ENCODE measurements around the gene ISG15. TPM values are rescaled to one million over a fixed set of nuclear protein-coding genes. Genes with fewer than 3 reads are reported as not detected.

ISG15 gene
- 103 and 148 TPM in 2 replicates for total RNA-seq
- polyA plus RNA-seq (2012), result 62.8 TPM

- peak; percentile 90 for DNase-seq (ENCODE audit: low read depth)
These were observed at the start of gene ISG15 for GRCh38 chr1:1013105-1013921. TSS of gene ISG15 (plus strand) at chr1:1013497. CDS start at chr1:1013574, 77 bp downstream.

GRCh38 chr1:963746-964525 lies 49.4 kb upstream of the ISG15 start:
- DNase-seq (ENCODE audit: low read depth), result no peak

GRCh38 chr1:964691-965525 lies 48.4 kb upstream of the ISG15 start:
- DNase-seq (ENCODE audit: low read depth), result no peak

- no peak for DNase-seq (ENCODE audit: low read depth)
These were observed 47.7 kb upstream of the ISG15 start for GRCh38 chr1:965526-966134.

- no peak for DNase-seq (ENCODE audit: low read depth)
These were observed 47.1 kb upstream of the ISG15 start, which contains the start of gene PLEKHN1 for GRCh38 chr1:966135-966703. TSS of gene PLEKHN1 (plus strand) at chr1:966482. CDS start at chr1:966532, 50 bp downstream.

- peak; percentile 58 for DNase-seq (ENCODE audit: low read depth)
These were observed 46.5 kb upstream of the ISG15 start for GRCh38 chr1:966704-967300.

- no peak for DNase-seq (ENCODE audit: low read depth)
These were observed 45.6 kb upstream of the ISG15 start for GRCh38 chr1:967466-968343.

GRCh38 chr1:969260-969855 lies 43.9 kb upstream of the ISG15 start:
- no peak for DNase-seq (ENCODE audit: low read depth)

- no peak for DNase-seq (ENCODE audit: low read depth)
These were observed 42.9 kb upstream of the ISG15 start for GRCh38 chr1:970242-970972.

GRCh38 chr1:970973-971730 lies 42.1 kb upstream of the ISG15 start:
- no peak for DNase-seq (ENCODE audit: low read depth)

- no peak for DNase-seq (ENCODE audit: low read depth)
These were observed 41.4 kb upstream of the ISG15 start for GRCh38 chr1:971751-972506.

GRCh38 chr1:972726-973458 lies 40.4 kb upstream of the ISG15 start:
- no peak for DNase-seq (ENCODE audit: low read depth)

- no peak for DNase-seq (ENCODE audit: low read depth)
These were observed 39.6 kb upstream of the ISG15 start for GRCh38 chr1:973459-974292.

GRCh38 chr1:974293-974640 lies 39.0 kb upstream of the ISG15 start:
- DNase-seq (ENCODE audit: low read depth), result no peak
